NCI-H1930 (cell line): ENCODE results near the gene DNAJC1.

Source experiments
- DNase-seq, 2 experiments: peaks; one replicate each; lab custom pipeline; 2025; lab: John Stamatoyannopoulos, UW

The DNAJC1 gene

GRCh38 chr10:21959998-21960397 lies 43.5 kb downstream of the DNAJC1 start:
- no peak for DNase-seq

- no peak for DNase-seq
Measured at GRCh38 chr10:21954690-21955089, 48.8 kb downstream of the DNAJC1 start.

GRCh38 chr10:21954132-21954531 lies 49.4 kb downstream of the DNAJC1 start:
- no peak for DNase-seq

- no peak for DNase-seq
Measured at GRCh38 chr10:21953585-21954057, 49.9 kb downstream of the DNAJC1 start.

GRCh38 chr10:21950566-21950965 lies 53.0 kb downstream of the DNAJC1 start:
- DNase-seq: no peak

GRCh38 chr10:21946946-21947345 lies 56.6 kb downstream of the DNAJC1 start:
- no peak for DNase-seq

GRCh38 chr10:21944727-21945386 lies 58.7 kb downstream of the DNAJC1 start:
- DNase-seq: no peak

GRCh38 chr10:21943633-21944265 lies 59.8 kb downstream of the DNAJC1 start:
- DNase-seq: no peak

- no peak for DNase-seq
Measured at GRCh38 chr10:21935439-21936023, 68.0 kb downstream of the DNAJC1 start.

- no peak for DNase-seq
Measured at GRCh38 chr10:21934307-21934706, 69.2 kb downstream of the DNAJC1 start.

GRCh38 chr10:21929070-21929469 lies 74.5 kb downstream of the DNAJC1 start:
- DNase-seq: no peak

GRCh38 chr10:21927631-21928353 lies 75.7 kb downstream of the DNAJC1 start:
- no peak for DNase-seq

- DNase-seq: no peak
Measured at GRCh38 chr10:21926949-21927348, 76.6 kb downstream of the DNAJC1 start.

- DNase-seq: no peak
Measured at GRCh38 chr10:21926358-21926925, 77.1 kb downstream of the DNAJC1 start.

- DNase-seq: no peak
Measured at GRCh38 chr10:21925851-21926250, 77.7 kb downstream of the DNAJC1 start.

GRCh38 chr10:21924511-21924910 lies 79.0 kb downstream of the DNAJC1 start:
- DNase-seq: no peak

- DNase-seq: no peak
Measured at GRCh38 chr10:21920633-21921032, 82.9 kb downstream of the DNAJC1 start.

GRCh38 chr10:21919906-21920305 lies 83.6 kb downstream of the DNAJC1 start:
- DNase-seq: no peak

- DNase-seq: no peak
Measured at GRCh38 chr10:21919117-21919516, 84.4 kb downstream of the DNAJC1 start.

- no peak for DNase-seq
Measured at GRCh38 chr10:21912625-21913024, 90.9 kb downstream of the DNAJC1 start.

GRCh38 chr10:21910798-21911197 lies 92.7 kb downstream of the DNAJC1 start:
- no peak for DNase-seq

- DNase-seq: no peak
Measured at GRCh38 chr10:21907436-21907835, 96.1 kb downstream of the DNAJC1 start.
